PFSK-1 (cell line): Measurements from ENCODE around the gene GNPAT.

Experiments used
- FOXP2 ChIP-seq: optimal IDR thresholded peaks from 2 replicates; pipeline ENCODE3; 2011; ENCODE audit warnings: borderline replicate concordance, control low read depth, inconsistent platforms; ENCODE audit not compliant: insufficient read depth; ENCODE audit errors: extremely low read length, extremely low read depth
- POLR2AphosphoS5 ChIP-seq: IDR thresholded peaks from 2 replicates; pipeline ENCODE4 v1.6.1; 2012; ENCODE audit warnings: low read depth, mild to moderate bottlenecking, control low read depth, low read length, moderate library complexity
- SIN3A ChIP-seq: IDR thresholded peaks from 2 replicates; pipeline ENCODE4 v1.6.1; 2012; ENCODE audit warnings: mild to moderate bottlenecking, low read length, moderate library complexity, borderline replicate concordance; ENCODE audit not compliant: insufficient read depth
- TF ChIP-seq, protein P1 (sequence below), 2 experiments: IDR thresholded peaks; 2 replicates each; pipeline versions ENCODE4 v1.6.1 to v1.8.0; 2011 to 2012; ENCODE audit warnings: low read depth in 2 of 2, low read length in 2 of 2, control low read depth in 1 of 2, inconsistent platforms in 1 of 2, mild to moderate bottlenecking in 1 of 2, moderate library complexity in 1 of 2; ENCODE audit not compliant: insufficient read depth in 1 of 2

GRCh38 chr1:231260351-231260750 is 19.3 kb downstream of the GNPAT start:
- TF ChIP-seq POLR2AphosphoS5: no peak
- TF ChIP-seq, protein P1, sequence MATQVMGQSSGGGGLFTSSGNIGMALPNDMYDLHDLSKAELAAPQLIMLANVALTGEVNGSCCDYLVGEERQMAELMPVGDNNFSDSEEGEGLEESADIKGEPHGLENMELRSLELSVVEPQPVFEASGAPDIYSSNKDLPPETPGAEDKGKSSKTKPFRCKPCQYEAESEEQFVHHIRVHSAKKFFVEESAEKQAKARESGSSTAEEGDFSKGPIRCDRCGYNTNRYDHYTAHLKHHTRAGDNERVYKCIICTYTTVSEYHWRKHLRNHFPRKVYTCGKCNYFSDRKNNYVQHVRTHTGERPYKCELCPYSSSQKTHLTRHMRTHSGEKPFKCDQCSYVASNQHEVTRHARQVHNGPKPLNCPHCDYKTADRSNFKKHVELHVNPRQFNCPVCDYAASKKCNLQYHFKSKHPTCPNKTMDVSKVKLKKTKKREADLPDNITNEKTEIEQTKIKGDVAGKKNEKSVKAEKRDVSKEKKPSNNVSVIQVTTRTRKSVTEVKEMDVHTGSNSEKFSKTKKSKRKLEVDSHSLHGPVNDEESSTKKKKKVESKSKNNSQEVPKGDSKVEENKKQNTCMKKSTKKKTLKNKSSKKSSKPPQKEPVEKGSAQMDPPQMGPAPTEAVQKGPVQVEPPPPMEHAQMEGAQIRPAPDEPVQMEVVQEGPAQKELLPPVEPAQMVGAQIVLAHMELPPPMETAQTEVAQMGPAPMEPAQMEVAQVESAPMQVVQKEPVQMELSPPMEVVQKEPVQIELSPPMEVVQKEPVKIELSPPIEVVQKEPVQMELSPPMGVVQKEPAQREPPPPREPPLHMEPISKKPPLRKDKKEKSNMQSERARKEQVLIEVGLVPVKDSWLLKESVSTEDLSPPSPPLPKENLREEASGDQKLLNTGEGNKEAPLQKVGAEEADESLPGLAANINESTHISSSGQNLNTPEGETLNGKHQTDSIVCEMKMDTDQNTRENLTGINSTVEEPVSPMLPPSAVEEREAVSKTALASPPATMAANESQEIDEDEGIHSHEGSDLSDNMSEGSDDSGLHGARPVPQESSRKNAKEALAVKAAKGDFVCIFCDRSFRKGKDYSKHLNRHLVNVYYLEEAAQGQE (IDR thresholded peaks at IDR 0.05; ENCODE audit: insufficient read depth in 1 of 2, low read depth in 2 of 2, low read length in 2 of 2): no peak
- TF ChIP-seq FOXP2: no peak
- no peak for TF ChIP-seq SIN3A
